Neural cell (in vitro differentiated cells): Measurements from ENCODE around the gene MTX2. TPM values are rescaled to one million over a fixed set of nuclear protein-coding genes. Genes with fewer than 3 reads are reported as not detected.

Experiments used
- H2AFZ ChIP-seq: fragments of 200-600, 300-800 bp; sonication (generic), shearing (Covaris generic); 2 replicates; pipeline ENCODE4 v1.6.0; 2014; ENCODE audit warnings: low read depth, mild to moderate bottlenecking, antibody characterized with exemption, low read length, moderate library complexity
- H3F3A ChIP-seq: fragments of 200-600 bp; shearing (Covaris generic); 2 replicates; pipeline ENCODE4 v1.6.1; 2016; ENCODE audit warnings: mild to moderate bottlenecking, moderate library complexity, mixed read lengths, antibody characterized with exemption, low read length; ENCODE audit not compliant: insufficient read depth, poor library complexity, severe bottlenecking
- H3K27ac ChIP-seq: fragments of 200-600, 300-800 bp; sonication (generic), shearing (Covaris generic); 2 replicates; pipeline ENCODE4 v1.5.1; 2014; ENCODE audit warnings: mild to moderate bottlenecking, low read length, moderate library complexity
- H3K27me3 ChIP-seq: fragments of 300-800, 200-600 bp; sonication (generic), shearing (Covaris generic); 2 replicates; pipeline ENCODE4 v1.6.0; 2014; ENCODE audit warnings: mild to moderate bottlenecking, low read depth, low read length, moderate library complexity; ENCODE audit not compliant: insufficient read depth
- H3K36me3 ChIP-seq: fragments of 300-800, 200-600 bp; sonication (generic), shearing (Covaris generic); 2 replicates; pipeline ENCODE4 v1.5.1; 2014; ENCODE audit warnings: mild to moderate bottlenecking, antibody characterized with exemption, low read length, moderate library complexity; ENCODE audit not compliant: insufficient read depth
- H3K4me2 ChIP-seq: fragments of 300-800, 200-600 bp; sonication (generic), shearing (Covaris generic); 2 replicates; pipeline ENCODE4 v1.6.0; 2014; ENCODE audit warnings: mild to moderate bottlenecking, low read length
- H3K4me3 ChIP-seq: fragments of 300-800, 200-600 bp; sonication (generic), shearing (Covaris generic); 2 replicates; pipeline ENCODE4 v1.5.1; 2014; ENCODE audit warnings: mild to moderate bottlenecking, low read length, moderate library complexity
- H3K79me2 ChIP-seq: fragments of 200-600 bp; shearing (Covaris generic); replicated peaks from 2 replicates; pipeline ENCODE4 v1.6.0; 2014; ENCODE audit warnings: mild to moderate bottlenecking, low read length, moderate library complexity; ENCODE audit not compliant: insufficient read depth
- H3K9ac ChIP-seq: fragments of 300-800, 200-600 bp; sonication (generic), shearing (Covaris generic); 2 replicates; pipeline ENCODE4 v1.6.1; 2016; ENCODE audit warnings: mild to moderate bottlenecking, low read length, mixed read lengths
- H3K9me2 ChIP-seq: fragments of 200-600 bp; shearing (Covaris generic); 2 replicates; pipeline ENCODE4 v1.6.1; 2016; ENCODE audit warnings: mild to moderate bottlenecking, low read length, mixed read lengths; ENCODE audit not compliant: insufficient read depth
- H3K9me3 ChIP-seq: fragments of 200-600, 300-800 bp; sonication (generic), shearing (Covaris generic); 2 replicates; pipeline ENCODE4 v1.6.1; 2016; ENCODE audit warnings: mild to moderate bottlenecking, mixed run types, low read length, moderate library complexity, mixed read lengths
- H4K20me1 ChIP-seq: fragments of 200-600 bp; shearing (Covaris generic); 2 replicates; pipeline ENCODE4 v1.6.1; 2016; ENCODE audit warnings: mild to moderate bottlenecking, mixed run types; ENCODE audit not compliant: insufficient read depth
- EP300 ChIP-seq: fragments of 450-650 bp; conservative IDR thresholded peaks from 2 replicates; pipeline ENCODE4 v1.6.1; 2014; ENCODE audit warnings: antibody characterized with exemption, mild to moderate bottlenecking, moderate library complexity; ENCODE audit not compliant: poor library complexity, severe bottlenecking
- EZH2 ChIP-seq: fragments of 200-600, 300-800 bp; shearing (Covaris generic), sonication (generic); IDR thresholded peaks from 2 replicates; pipeline ENCODE4 v1.6.1; 2014; ENCODE audit warnings: antibody characterized with exemption, low read length, borderline replicate concordance, mild to moderate bottlenecking; ENCODE audit not compliant: insufficient read depth, poor library complexity, severe bottlenecking
- MXI1 ChIP-seq: fragments of 450-650 bp; conservative IDR thresholded peaks from 2 replicates; pipeline ENCODE4 v1.6.1; 2014; ENCODE audit warnings: antibody characterized with exemption, mild to moderate bottlenecking; ENCODE audit not compliant: poor library complexity, severe bottlenecking
- POLR2AphosphoS5 ChIP-seq: IDR thresholded peaks from 2 replicates; pipeline ENCODE4 v1.6.1; 2012
- RAD21 ChIP-seq: fragments of 450-650 bp; conservative IDR thresholded peaks from 2 replicates; pipeline ENCODE4 v1.6.1; 2014; ENCODE audit warnings: antibody characterized with exemption, mild to moderate bottlenecking, moderate library complexity
- SMC3 ChIP-seq: fragments of 450-650 bp; conservative IDR thresholded peaks from 2 replicates; pipeline ENCODE4 v1.6.1; 2014; ENCODE audit warnings: antibody characterized with exemption, mild to moderate bottlenecking, moderate library complexity; ENCODE audit not compliant: poor library complexity
- TAF1 ChIP-seq: IDR thresholded peaks from 2 replicates; pipeline ENCODE4 v1.6.1; 2012; ENCODE audit warnings: low read depth
- polyA plus RNA-seq: library from polyadenylated mRNA; depleted of rRNA; stranded (reverse); fragments of >200 nt; gene quantifications from 2 replicates; pipeline ENCODE4 v1.2.3, GENCODE V29; 2014
- TF ChIP-seq, protein P1 (sequence below): IDR thresholded peaks from 2 replicates; pipeline ENCODE4 v1.6.1; 2012; ENCODE audit warnings: borderline replicate concordance

The MTX2 gene
- polyA plus RNA-seq, 1 donor from 2014 or later = 128 TPM

DNA sequence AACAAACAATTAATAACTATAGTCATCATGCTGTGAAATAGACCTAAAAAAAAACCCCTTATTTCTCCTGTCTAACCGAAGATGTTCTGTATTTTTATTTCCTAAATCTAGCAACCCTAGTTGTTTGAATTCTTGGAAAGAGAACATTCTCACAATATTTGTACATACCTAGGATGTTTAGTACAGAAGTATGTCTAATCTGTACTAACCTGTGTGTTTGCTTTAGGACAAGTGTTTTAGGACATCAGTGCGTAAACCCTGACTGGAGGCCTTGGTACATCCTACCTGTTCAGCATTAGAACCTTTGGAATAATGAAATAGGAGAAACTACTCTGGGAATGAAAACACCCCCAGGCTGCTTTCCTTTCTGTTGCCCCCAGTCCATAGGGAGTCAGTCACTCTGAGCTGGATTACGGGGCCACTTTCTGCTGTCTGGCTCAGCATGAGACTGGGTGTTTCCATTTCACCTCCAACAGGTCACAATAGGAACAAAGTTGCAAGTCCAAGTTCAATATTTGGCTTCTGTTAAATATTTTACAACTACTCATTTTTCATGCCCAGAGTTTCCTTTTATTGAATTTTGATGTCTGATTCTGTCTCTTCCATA is 114.7 kb downstream of the MTX2 start:
- TF ChIP-seq TAF1 = no peak
- no peak for TF ChIP-seq EP300
- no peak for TF ChIP-seq MXI1
- no peak for TF ChIP-seq SMC3
- no peak for TF ChIP-seq RAD21
- TF ChIP-seq POLR2AphosphoS5 = no peak
- TF ChIP-seq, protein P1, sequence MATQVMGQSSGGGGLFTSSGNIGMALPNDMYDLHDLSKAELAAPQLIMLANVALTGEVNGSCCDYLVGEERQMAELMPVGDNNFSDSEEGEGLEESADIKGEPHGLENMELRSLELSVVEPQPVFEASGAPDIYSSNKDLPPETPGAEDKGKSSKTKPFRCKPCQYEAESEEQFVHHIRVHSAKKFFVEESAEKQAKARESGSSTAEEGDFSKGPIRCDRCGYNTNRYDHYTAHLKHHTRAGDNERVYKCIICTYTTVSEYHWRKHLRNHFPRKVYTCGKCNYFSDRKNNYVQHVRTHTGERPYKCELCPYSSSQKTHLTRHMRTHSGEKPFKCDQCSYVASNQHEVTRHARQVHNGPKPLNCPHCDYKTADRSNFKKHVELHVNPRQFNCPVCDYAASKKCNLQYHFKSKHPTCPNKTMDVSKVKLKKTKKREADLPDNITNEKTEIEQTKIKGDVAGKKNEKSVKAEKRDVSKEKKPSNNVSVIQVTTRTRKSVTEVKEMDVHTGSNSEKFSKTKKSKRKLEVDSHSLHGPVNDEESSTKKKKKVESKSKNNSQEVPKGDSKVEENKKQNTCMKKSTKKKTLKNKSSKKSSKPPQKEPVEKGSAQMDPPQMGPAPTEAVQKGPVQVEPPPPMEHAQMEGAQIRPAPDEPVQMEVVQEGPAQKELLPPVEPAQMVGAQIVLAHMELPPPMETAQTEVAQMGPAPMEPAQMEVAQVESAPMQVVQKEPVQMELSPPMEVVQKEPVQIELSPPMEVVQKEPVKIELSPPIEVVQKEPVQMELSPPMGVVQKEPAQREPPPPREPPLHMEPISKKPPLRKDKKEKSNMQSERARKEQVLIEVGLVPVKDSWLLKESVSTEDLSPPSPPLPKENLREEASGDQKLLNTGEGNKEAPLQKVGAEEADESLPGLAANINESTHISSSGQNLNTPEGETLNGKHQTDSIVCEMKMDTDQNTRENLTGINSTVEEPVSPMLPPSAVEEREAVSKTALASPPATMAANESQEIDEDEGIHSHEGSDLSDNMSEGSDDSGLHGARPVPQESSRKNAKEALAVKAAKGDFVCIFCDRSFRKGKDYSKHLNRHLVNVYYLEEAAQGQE = no peak

DNA sequence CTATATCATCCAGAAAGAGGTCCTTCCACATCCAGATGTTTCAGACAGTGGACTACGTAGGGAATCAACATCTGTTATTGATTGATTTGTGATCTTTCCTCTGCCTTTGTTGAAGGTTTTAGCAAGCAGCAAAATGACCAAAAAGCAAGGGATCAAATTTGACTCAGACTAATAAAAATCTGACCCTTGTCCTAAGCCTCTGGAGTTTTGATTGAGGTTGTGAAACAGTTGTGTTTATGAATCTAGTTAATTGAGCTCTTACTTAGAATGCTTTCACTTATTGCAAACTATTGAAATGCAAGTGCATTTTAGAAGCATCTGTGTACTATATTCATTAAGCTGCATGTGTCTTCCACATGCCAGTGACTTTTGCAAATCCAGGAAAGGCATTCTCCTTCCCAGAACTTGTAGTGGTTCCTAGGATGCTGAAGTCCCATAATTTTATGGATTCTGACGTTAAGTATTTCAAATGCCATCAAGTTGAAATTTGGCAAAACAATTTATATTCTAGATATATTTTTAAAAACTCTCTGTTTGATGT is 116.0 kb downstream of the MTX2 start:
- no peaks in the 10 kb centered on the region for H3K9me2 ChIP-seq
- no peak overlapping the region for H3K27ac ChIP-seq
- H3K36me3 ChIP-seq = no peaks in the 10 kb centered on the region
- H4K20me1 ChIP-seq = no peaks in the 10 kb centered on the region
- H3K27me3 ChIP-seq = no peaks in the 10 kb centered on the region
- no peak overlapping the region for H2AFZ ChIP-seq
- TF ChIP-seq TAF1 = no peak
- TF ChIP-seq RAD21 = no peak
- no peak for TF ChIP-seq EP300
- no peak for TF ChIP-seq MXI1
- no peak for TF ChIP-seq SMC3
- TF ChIP-seq EZH2 = no peak
- H3K9ac ChIP-seq = no peak overlapping the region
- H3F3A ChIP-seq = no peaks in the 10 kb centered on the region
- H3K9me3 ChIP-seq = no peaks in the 10 kb centered on the region
- H3K79me2 ChIP-seq = no peaks in the 10 kb centered on the region
- H3K4me3 ChIP-seq = no peak overlapping the region
- no peak overlapping the region for H3K4me2 ChIP-seq

More for the DNA sequence above, 114.7 kb downstream of the MTX2 start:
- Histone ChIP-seq H3K36me3 (no peaks in the 10 kb centered on the region), H3K27me3 (no peaks in the 10 kb centered on the region), H3K9me3 (no peaks in the 10 kb centered on the region), H3K9ac (no peak overlapping the region), H3K27ac (no peak overlapping the region), H2AFZ (no peak overlapping the region), H3K4me3 (no peak overlapping the region), H3K9me2 (no peaks in the 10 kb centered on the region), H3K4me2 (no peak overlapping the region), H3F3A (no peaks in the 10 kb centered on the region), H4K20me1 (no peaks in the 10 kb centered on the region), H3K79me2 (no peaks in the 10 kb centered on the region)

DNA sequence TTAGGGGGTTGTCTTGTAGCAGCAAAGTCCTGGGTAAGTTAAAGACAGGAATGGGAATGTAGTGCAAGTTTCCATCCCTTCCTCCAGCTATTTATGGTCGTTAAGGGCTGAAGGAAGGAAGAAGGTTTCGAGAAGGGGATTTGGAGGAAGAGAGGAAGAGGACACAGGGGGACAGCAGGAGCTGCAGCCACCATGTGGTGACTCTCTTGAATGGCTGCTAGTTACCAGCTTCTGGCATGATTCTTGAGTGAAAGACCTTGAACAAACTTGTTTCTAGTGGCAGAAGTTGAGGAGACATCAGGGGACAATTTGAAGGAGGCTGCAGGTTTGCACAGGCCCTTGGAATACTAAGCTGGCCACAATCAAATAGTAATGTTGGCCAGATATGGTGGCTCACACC is 116.6 kb downstream of the MTX2 start:
- Histone ChIP-seq H3K36me3 (no peaks in the 10 kb centered on the region), H2AFZ (no peak overlapping the region), H3K9me2 (no peaks in the 10 kb centered on the region), H3K4me2 (no peak overlapping the region), H3K4me3 (no peak overlapping the region), H4K20me1 (no peaks in the 10 kb centered on the region), H3K9ac (no peak overlapping the region), H3K27me3 (no peaks in the 10 kb centered on the region), H3K27ac (no peak overlapping the region), H3K9me3 (no peaks in the 10 kb centered on the region), H3F3A (no peaks in the 10 kb centered on the region), H3K79me2 (no peaks in the 10 kb centered on the region)
- TF ChIP-seq, protein P1 = no peak
